NCI-H526 treated with DMSO at 0.1 percent for 48 hours (cell line): ENCODE data around the gene BABAM2.
"Not testable (repeated sequence)": the region's sequence is repeated elsewhere in the genome, so short reads cannot be mapped to it uniquely, and the experiment has no call there.

ENCODE experiments used
- DNase-seq: peaks from one replicate; lab custom pipeline; 2025; lab: John Stamatoyannopoulos, UW

The BABAM2 gene

GRCh38 chr2:27881815-27882583, 8.5 kb upstream of the BABAM2 start:
- DNase-seq: not testable (repeated sequence)

GRCh38 chr2:27882584-27882922, 8.0 kb upstream of the BABAM2 start:
- not testable (repeated sequence) for DNase-seq

GRCh38 chr2:27884601-27885000, 5.9 kb upstream of the BABAM2 start:
- DNase-seq: no peak

GRCh38 chr2:27885234-27885633, 5.3 kb upstream of the BABAM2 start:
- DNase-seq: no peak

GRCh38 chr2:27885661-27886060, 4.9 kb upstream of the BABAM2 start:
- DNase-seq: no peak

GRCh38 chr2:27886322-27886721, 4.2 kb upstream of the BABAM2 start:
- no peak for DNase-seq

- DNase-seq: no peak
Observed at GRCh38 chr2:27887111-27887510, 3.4 kb upstream of the BABAM2 start.

GRCh38 chr2:27887830-27888229, 2.7 kb upstream of the BABAM2 start:
- no peak for DNase-seq

- no peak for DNase-seq
Observed at GRCh38 chr2:27888790-27889189, 1.7 kb upstream of the BABAM2 start.

GRCh38 chr2:27889774-27890145, 769 bp upstream of the BABAM2 start:
- no peak for DNase-seq

GRCh38 chr2:27890924-27891672, 569 bp downstream of the BABAM2 start:
- peak; percentile 64 for DNase-seq

GRCh38 chr2:27891673-27892105, 1.2 kb downstream of the BABAM2 start:
- DNase-seq: no peak

- DNase-seq: no peak
Observed at GRCh38 chr2:27893006-27893405, 2.5 kb downstream of the BABAM2 start.

- DNase-seq: no peak
Observed at GRCh38 chr2:27897717-27898116, 7.2 kb downstream of the BABAM2 start.

- DNase-seq: no peak
Observed at GRCh38 chr2:27901234-27901633, 10.7 kb downstream of the BABAM2 start.

GRCh38 chr2:27902098-27902497, 11.6 kb downstream of the BABAM2 start:
- no peak for DNase-seq

- DNase-seq: no peak
Observed at GRCh38 chr2:27903018-27903417, 12.5 kb downstream of the BABAM2 start.

- DNase-seq: no peak
Observed at GRCh38 chr2:27903649-27904404, 13.3 kb downstream of the BABAM2 start.

GRCh38 chr2:27904405-27904665, 13.8 kb downstream of the BABAM2 start:
- DNase-seq: no peak

- no peak for DNase-seq
Observed at GRCh38 chr2:27906074-27906473, 15.5 kb downstream of the BABAM2 start.

GRCh38 chr2:27907547-27907946, 17.0 kb downstream of the BABAM2 start:
- DNase-seq: no peak

GRCh38 chr2:27909901-27910300, 19.4 kb downstream of the BABAM2 start:
- DNase-seq: no peak
